BJ (cell line): ENCODE data around the gene SNX15. TPM values are rescaled to one million over a fixed set of nuclear protein-coding genes. Genes with fewer than 3 reads are reported as not detected.
"Not testable (repeated sequence)": the region's sequence is repeated elsewhere in the genome, so short reads cannot be mapped to it uniquely, and the experiment has no call there.

ENCODE experiments used
- CTCF ChIA-PET: fragments of 350-600 bp; formaldehyde crosslinking; extraction: SDS; loops from one replicate; lab custom pipeline; 2021; ENCODE audit warnings: antibody characterized with exemption, inconsistent platforms; lab: Yijun Ruan, JAX
- POLR2A ChIA-PET: fragments of 300-600 bp; sonication (Branson Sonifier 250); formaldehyde crosslinking; extraction: SDS; loops from one replicate; lab custom pipeline; 2021; ENCODE audit warnings: antibody characterized with exemption; lab: Charles Lee
- DNase-seq: peaks from one replicate; pipeline ENCODE4 v3.0.0-alpha.2; 2011; ENCODE audit warnings: low read depth
- H3K27me3 ChIP-seq: 2 replicates; pipeline ENCODE4 v1.6.0; 2011; ENCODE audit warnings: low read length; ENCODE audit not compliant: control insufficient read depth, insufficient read depth
- H3K36me3 ChIP-seq: 2 replicates; pipeline ENCODE4 v1.5.1; 2011; ENCODE audit warnings: low read length; ENCODE audit not compliant: control insufficient read depth, insufficient read depth
- H3K4me3 ChIP-seq: 2 replicates; pipeline ENCODE4 v1.5.1; 2011; ENCODE audit warnings: low read depth, mild to moderate bottlenecking, control low read depth, low read length
- polyA minus RNA-seq: library from RNA; depleted of rRNA, polyadenylated mRNA; stranded (reverse); fragments of >200 nt; gene quantifications from 2 replicates; pipeline ENCODE4 v1.2.3, GENCODE V29; 2011; rRNA and poly(A)+ RNA removed
- polyA plus RNA-seq: library from polyadenylated mRNA; depleted of rRNA; stranded (reverse); fragments of >200 nt; gene quantifications from 2 replicates; pipeline ENCODE4 v1.2.3, GENCODE V29; 2011; rRNA removed
- TF ChIP-seq, protein P1 (sequence below): IDR thresholded peaks from 2 replicates; pipeline ENCODE4 v1.5.1; 2011; ENCODE audit warnings: low read depth, mild to moderate bottlenecking, control low read depth, inconsistent platforms, low read length, moderate library complexity; ENCODE audit not compliant: insufficient read depth

The SNX15 gene, protein sequence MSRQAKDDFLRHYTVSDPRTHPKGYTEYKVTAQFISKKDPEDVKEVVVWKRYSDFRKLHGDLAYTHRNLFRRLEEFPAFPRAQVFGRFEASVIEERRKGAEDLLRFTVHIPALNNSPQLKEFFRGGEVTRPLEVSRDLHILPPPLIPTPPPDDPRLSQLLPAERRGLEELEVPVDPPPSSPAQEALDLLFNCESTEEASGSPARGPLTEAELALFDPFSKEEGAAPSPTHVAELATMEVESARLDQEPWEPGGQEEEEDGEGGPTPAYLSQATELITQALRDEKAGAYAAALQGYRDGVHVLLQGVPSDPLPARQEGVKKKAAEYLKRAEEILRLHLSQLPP
- polyA plus RNA-seq (8.3 and 15.3 TPM in 2 replicates), polyA minus RNA-seq (2.5 and 4.4 TPM in 2 replicates)

DNA sequence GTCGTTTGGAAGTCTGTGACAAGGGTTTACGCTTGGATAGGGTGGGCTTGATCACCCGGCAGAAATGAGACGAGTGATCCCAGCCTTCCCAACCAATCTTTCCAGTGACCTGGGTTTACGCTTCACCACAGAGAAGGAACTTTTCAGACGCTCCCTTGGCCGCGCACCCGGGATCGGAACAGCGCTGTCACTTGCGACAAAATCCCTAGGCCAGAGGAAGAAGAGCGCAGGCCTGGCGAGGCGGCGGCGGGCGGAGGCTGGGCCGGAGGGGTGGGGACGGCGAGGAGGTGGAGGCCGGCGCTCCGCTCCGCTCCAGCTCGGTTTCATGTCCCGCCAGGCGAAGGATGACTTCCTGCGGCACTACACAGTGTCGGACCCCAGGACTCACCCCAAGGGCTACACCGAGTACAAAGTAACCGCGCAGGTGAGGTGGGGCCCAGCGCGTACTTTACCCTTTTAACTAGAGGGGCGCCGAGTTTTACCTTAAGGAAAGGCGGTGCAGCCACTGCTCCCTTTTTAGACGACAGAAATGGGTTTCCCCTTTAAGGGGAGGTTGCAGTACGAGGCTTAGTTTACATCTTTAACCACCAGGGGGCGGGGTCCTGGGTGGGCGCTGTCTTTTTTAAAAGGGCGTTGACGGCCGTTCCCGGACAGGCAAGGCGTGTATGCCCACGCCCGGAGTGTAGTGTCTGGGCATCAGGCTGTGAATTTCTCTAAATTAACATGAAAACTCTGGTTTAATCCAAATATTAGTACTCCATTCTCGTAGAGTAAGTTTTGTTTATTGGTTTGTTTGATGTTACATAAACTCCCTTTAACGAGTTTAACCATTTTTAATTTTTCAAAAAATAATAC lies at the start of gene SNX15:
SNX15 (plus strand) TSS at position 227 of the 855 bp plus-strand sequence; CDS start at position 326, 99 bp downstream.
- peak; percentile 75 for DNase-seq
- TF ChIP-seq, protein P1, sequence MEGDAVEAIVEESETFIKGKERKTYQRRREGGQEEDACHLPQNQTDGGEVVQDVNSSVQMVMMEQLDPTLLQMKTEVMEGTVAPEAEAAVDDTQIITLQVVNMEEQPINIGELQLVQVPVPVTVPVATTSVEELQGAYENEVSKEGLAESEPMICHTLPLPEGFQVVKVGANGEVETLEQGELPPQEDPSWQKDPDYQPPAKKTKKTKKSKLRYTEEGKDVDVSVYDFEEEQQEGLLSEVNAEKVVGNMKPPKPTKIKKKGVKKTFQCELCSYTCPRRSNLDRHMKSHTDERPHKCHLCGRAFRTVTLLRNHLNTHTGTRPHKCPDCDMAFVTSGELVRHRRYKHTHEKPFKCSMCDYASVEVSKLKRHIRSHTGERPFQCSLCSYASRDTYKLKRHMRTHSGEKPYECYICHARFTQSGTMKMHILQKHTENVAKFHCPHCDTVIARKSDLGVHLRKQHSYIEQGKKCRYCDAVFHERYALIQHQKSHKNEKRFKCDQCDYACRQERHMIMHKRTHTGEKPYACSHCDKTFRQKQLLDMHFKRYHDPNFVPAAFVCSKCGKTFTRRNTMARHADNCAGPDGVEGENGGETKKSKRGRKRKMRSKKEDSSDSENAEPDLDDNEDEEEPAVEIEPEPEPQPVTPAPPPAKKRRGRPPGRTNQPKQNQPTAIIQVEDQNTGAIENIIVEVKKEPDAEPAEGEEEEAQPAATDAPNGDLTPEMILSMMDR, result peak; percentile 81
- CTCF ChIA-PET, result interaction anchor here (0.7 to 6.6 kb wide), 6 partner anchors 9 to 91 kb away, joined by 3 to 56 read pairs (median 3); partner anchors contain the start of genes ARL2 and ZNHIT2
- Histone ChIP-seq H3K36me3 (peaks cover 5% of the 10 kb centered on the region; the same call in 1 of the 2 replicates), H3K4me3 (peak within 1 kb of the TSS; percentile 61), H3K27me3 (no peaks in the 10 kb centered on the region)
- POLR2A ChIA-PET, result no interaction called here

DNA sequence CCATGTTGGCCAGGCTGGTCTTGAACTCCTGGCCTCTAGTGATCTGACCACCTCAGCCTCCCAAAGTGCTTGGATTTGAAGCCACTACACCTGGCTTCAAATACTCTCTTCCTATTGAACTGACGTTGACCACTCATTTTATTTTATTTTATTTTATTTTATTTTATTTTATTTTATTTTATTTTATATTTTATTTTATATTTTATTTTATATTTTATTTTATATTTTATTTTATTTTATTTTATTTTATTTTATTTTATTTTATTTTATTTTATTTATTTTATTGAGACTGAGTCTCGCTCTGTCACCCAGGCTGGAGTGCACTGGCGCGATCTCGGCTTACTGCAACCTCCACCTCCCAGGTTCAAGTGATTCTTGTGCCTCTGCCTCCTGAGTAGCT lies 43.9 kb upstream of the SNX15 start:
- DNase-seq, H3K4me3 ChIP-seq, H3K27me3 ChIP-seq, POLR2A ChIA-PET, CTCF ChIA-PET, H3K36me3 ChIP-seq: not testable (repeated sequence)

DNA sequence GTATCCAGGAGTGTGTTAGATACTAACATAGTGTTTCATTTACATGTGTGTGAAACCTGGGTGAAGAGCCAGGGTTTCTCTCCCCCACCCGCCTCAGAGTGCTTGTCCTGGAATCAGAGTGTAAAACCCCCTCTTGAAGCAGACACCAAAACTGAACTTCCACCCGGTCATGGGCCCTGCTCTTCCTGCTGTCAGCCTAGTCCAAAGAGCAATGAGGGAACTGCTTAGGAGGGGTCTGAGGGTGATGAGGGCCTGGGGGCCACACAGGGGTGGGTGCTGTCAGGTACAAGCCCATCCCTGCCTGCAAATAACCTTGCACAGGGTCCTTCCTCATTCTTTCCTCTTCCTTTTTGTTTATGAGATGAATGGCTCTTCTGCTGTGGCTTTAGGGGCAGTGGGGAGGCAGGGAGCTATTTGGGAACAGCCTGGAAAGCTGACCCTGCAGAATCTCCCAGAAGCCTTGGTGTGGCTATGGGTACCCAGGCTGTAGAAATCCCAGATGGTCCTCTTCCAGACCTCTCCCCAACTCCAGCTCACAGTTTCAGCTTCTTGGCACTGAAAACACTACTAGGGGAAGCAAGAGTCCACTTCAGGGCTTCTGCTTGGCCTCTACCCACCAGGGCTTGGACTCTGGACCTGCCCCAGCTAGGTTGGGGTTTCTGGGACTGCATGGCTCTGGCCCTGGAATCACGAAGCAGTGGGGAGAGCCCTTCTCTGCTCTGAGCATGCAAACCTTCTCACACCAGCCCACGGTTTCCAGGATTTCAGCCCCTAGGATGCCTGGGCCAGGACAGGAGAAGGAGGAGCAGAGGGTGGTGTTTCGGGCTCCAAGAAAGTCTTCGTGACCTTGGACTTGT lies 39.0 kb upstream of the SNX15 start:
- no peak for DNase-seq
- ChIA-PET CTCF (interaction anchor here (0.9 to 2.2 kb wide), 2 partner anchors 26 to 139 kb away, joined by 3 to 8 read pairs; partner anchors contain the start of gene ARL2), POLR2A (no interaction called here)
- TF ChIP-seq, protein P1, result no peak
- Histone ChIP-seq H3K4me3 (no peak overlapping the region), H3K36me3 (no peaks in the 10 kb centered on the region), H3K27me3 (no peaks in the 10 kb centered on the region)

DNA sequence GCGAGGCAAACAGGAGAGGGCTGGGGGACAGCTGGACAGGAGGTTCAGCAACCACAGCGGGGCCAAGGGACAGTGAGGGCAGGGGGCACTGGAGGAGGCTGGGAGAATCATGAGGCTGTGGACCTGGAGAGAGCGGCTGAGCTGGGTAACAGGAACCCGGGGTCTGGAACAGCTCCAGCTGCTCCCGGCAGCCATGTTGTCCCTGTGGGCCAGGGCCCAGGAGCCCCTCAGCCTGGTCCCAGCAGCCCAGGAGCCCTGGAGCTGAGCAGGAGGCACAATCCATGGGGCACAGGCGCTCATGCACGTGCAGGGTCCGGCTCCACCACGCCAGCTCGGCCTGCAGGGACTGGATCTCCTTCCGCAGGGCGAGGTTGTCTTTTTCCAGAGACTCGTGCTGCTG lies 37.8 kb upstream of the SNX15 start:
- DNase-seq, result no peak
- Histone ChIP-seq H3K4me3 (no peak overlapping the region), H3K36me3 (no peaks in the 10 kb centered on the region), H3K27me3 (no peaks in the 10 kb centered on the region; the same call in 1 of the 2 replicates)
- TF ChIP-seq, protein P1, result no peak
- ChIA-PET CTCF (interaction anchor here (1.0 to 2.2 kb wide), 2 partner anchors 23 to 25 kb away, joined by 3 to 8 read pairs; partner anchors contain the start of gene ARL2), POLR2A (no interaction called here)
